ENCODE results near the gene AGPS. TPM values are rescaled to one million over a fixed set of nuclear protein-coding genes. Genes with fewer than 3 reads are reported as not detected.

Gene AGPS
- total and polyA plus RNA-seq, 4 donors, result 6.3 to 46.9 (median 18.3) TPM

DNA sequence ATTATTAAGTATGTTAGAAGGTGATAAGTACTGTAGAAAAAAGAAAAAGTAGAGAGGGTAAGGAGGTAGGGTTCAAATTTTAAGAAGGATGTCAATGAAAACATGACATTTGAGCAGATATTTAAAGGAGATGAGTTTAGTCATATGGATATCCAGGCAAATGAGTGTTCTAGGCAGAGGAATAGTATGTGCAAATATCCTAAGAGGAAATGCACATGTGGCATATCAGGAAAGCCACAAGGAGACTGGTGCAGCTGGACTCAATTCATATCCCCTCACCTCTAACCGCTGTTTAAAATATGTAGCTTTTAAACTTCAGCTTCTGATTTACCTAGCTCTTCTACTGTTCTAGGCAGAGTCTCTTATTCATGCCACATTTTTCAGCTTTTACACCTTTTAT is 9.5 kb downstream of the AGPS start:
- Histone ChIP-seq H3K27me3 (ENCODE audit: control insufficient read depth in 4 of 4, insufficient read depth in 4 of 4, low read length in 3 of 4) (no peaks in the 10 kb centered on the region), H3K4me1 (ENCODE audit: control insufficient read depth in 4 of 4, insufficient read depth in 4 of 4, low read length in 3 of 4) (peaks cover 10 to 39% (median 14%) of the 10 kb centered on the region in 4 donors), H3K36me3 (ENCODE audit: control insufficient read depth in 4 of 4, insufficient read depth in 3 of 4, low read depth in 1 of 4, low read length in 3 of 4) (no peaks in the 10 kb centered on the region), H3K9ac (ENCODE audit: low read depth in 1 of 2, low read length in 2 of 2) (no peak overlapping the region), H3K27ac (ENCODE audit: low read depth in 1 of 2, low read length in 2 of 2) (no peak overlapping the region), H3K9me3 (ENCODE audit: control insufficient read depth in 4 of 4, low read length in 3 of 4) (no peaks in the 10 kb centered on the region), H3K4me3 (ENCODE audit: low read depth in 1 of 3, low read length in 3 of 3) (no peak overlapping the region)
- no peak for TF ChIP-seq GABPA (IDR thresholded peaks at IDR 0.05 in 1 of 2, conservative IDR thresholded peaks at IDR 0.05 in 1 of 2)
- no peak for TF ChIP-seq EGR1 (IDR thresholded peaks at IDR 0.05; ENCODE audit: low read depth in 2 of 2)
- TF ChIP-seq NR2F2 (IDR thresholded peaks at IDR 0.05), result no peak
- TF ChIP-seq RAD21 (IDR thresholded peaks at IDR 0.05), result no peak
- TF ChIP-seq, protein P1, sequence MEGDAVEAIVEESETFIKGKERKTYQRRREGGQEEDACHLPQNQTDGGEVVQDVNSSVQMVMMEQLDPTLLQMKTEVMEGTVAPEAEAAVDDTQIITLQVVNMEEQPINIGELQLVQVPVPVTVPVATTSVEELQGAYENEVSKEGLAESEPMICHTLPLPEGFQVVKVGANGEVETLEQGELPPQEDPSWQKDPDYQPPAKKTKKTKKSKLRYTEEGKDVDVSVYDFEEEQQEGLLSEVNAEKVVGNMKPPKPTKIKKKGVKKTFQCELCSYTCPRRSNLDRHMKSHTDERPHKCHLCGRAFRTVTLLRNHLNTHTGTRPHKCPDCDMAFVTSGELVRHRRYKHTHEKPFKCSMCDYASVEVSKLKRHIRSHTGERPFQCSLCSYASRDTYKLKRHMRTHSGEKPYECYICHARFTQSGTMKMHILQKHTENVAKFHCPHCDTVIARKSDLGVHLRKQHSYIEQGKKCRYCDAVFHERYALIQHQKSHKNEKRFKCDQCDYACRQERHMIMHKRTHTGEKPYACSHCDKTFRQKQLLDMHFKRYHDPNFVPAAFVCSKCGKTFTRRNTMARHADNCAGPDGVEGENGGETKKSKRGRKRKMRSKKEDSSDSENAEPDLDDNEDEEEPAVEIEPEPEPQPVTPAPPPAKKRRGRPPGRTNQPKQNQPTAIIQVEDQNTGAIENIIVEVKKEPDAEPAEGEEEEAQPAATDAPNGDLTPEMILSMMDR (IDR thresholded peaks at IDR 0.05; ENCODE audit: low read depth, low read length, missing input control), result no peak
- no peak for TF ChIP-seq JUND (IDR thresholded peaks at IDR 0.05)
- no peak for DNase-seq (ENCODE audit: low spot score)
- 94% methylated on average over 1 of the region's 1 CpG for WGBS

DNA sequence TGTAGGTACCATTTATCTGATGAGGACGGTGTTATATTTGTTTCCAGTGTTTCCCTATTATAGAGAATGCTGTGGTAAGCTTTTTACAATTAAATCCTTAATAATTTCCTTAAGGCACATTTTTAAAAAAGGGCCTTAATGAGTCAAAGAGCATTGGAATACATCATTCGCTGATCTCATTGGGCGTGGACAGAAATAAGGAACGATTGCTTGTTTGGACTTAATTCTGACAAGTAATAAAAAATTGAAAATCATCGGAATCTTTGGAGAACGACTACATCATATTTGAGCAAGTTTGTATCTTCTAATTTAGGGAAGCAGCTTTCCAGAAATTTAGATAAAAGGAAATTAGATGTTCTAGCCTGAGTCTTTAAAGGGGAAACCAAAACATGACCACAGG is 11.3 kb downstream of the AGPS start:
- Histone ChIP-seq H3K27ac (ENCODE audit: low read depth in 1 of 2, low read length in 2 of 2) (no peak overlapping the region), H3K27me3 (ENCODE audit: control insufficient read depth in 4 of 4, insufficient read depth in 4 of 4, low read length in 3 of 4) (no peaks in the 10 kb centered on the region), H3K9ac (ENCODE audit: low read depth in 1 of 2, low read length in 2 of 2) (no peak overlapping the region), H3K36me3 (ENCODE audit: control insufficient read depth in 4 of 4, insufficient read depth in 3 of 4, low read depth in 1 of 4, low read length in 3 of 4) (no peaks in the 10 kb centered on the region), H3K9me3 (ENCODE audit: control insufficient read depth in 4 of 4, low read length in 3 of 4) (no peaks in the 10 kb centered on the region), H3K4me3 (ENCODE audit: low read depth in 1 of 3, low read length in 3 of 3) (no peak overlapping the region), H3K4me1 (ENCODE audit: control insufficient read depth in 4 of 4, insufficient read depth in 4 of 4, low read length in 3 of 4) (peaks cover 3 to 24% (median 8%) of the 10 kb centered on the region in 4 donors)
- WGBS, result 89% methylated on average over 6 of the region's 6 CpGs
- no peak for DNase-seq (ENCODE audit: low spot score)
- TF ChIP-seq, protein P2, sequence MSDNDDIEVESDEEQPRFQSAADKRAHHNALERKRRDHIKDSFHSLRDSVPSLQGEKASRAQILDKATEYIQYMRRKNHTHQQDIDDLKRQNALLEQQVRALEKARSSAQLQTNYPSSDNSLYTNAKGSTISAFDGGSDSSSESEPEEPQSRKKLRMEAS (IDR thresholded peaks at IDR 0.05), result no peak
- TF ChIP-seq SP1 (IDR thresholded peaks at IDR 0.05), result no peak
- TF ChIP-seq, protein P3, sequence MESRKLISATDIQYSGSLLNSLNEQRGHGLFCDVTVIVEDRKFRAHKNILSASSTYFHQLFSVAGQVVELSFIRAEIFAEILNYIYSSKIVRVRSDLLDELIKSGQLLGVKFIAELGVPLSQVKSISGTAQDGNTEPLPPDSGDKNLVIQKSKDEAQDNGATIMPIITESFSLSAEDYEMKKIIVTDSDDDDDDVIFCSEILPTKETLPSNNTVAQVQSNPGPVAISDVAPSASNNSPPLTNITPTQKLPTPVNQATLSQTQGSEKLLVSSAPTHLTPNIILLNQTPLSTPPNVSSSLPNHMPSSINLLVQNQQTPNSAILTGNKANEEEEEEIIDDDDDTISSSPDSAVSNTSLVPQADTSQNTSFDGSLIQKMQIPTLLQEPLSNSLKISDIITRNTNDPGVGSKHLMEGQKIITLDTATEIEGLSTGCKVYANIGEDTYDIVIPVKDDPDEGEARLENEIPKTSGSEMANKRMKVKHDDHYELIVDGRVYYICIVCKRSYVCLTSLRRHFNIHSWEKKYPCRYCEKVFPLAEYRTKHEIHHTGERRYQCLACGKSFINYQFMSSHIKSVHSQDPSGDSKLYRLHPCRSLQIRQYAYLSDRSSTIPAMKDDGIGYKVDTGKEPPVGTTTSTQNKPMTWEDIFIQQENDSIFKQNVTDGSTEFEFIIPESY (IDR thresholded peaks at IDR 0.05), result no peak
- TF ChIP-seq HNF4G (IDR thresholded peaks at IDR 0.05), result no peak
- TF ChIP-seq FOXA2 (IDR thresholded peaks at IDR 0.05), result no peak
- TF ChIP-seq NR2F2 (IDR thresholded peaks at IDR 0.05), result no peak
- TF ChIP-seq, protein P1 (IDR thresholded peaks at IDR 0.05; ENCODE audit: low read depth, low read length, missing input control), result no peak
- TF ChIP-seq RXRA (IDR thresholded peaks at IDR 0.05), result no peak
- no peak for TF ChIP-seq EGR1 (IDR thresholded peaks at IDR 0.05; ENCODE audit: low read depth in 2 of 2)
- TF ChIP-seq RAD21 (IDR thresholded peaks at IDR 0.05), result no peak
- TF ChIP-seq, protein P4, sequence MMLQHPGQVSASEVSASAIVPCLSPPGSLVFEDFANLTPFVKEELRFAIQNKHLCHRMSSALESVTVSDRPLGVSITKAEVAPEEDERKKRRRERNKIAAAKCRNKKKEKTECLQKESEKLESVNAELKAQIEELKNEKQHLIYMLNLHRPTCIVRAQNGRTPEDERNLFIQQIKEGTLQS (IDR thresholded peaks at IDR 0.05), result no peak
- no peak for TF ChIP-seq HNF4A (conservative IDR thresholded peaks at IDR 0.05)
- no peak for TF ChIP-seq GABPA (IDR thresholded peaks at IDR 0.05 in 1 of 2, conservative IDR thresholded peaks at IDR 0.05 in 1 of 2)
- TF ChIP-seq YY1 (IDR thresholded peaks at IDR 0.05), result no peak
- TF ChIP-seq JUND (IDR thresholded peaks at IDR 0.05), result no peak
- no peak for TF ChIP-seq FOXA1 (IDR thresholded peaks at IDR 0.05)
- no peak for TF ChIP-seq TAF1 (conservative IDR thresholded peaks at IDR 0.05)
